Muscle layer of colon (tissue), 2 donors: ENCODE data around the gene AKR1E2.
"Not testable (repeated sequence)": the region's sequence is repeated elsewhere in the genome, so short reads cannot be mapped to it uniquely, and the experiment has no call there.

Experiments
- H3K27ac ChIP-seq: one replicate; pipeline ENCODE4 v1.7.0; 2013; ENCODE audit warnings: low read depth, mild to moderate bottlenecking, low read length, moderate library complexity
- H3K27me3 ChIP-seq, 2 donors: one replicate each; pipeline ENCODE4 v1.7.0; 2013; ENCODE audit warnings: low read length in 2 of 2, mild to moderate bottlenecking in 2 of 2; ENCODE audit not compliant: insufficient read depth in 2 of 2, control insufficient read depth in 1 of 2
- H3K36me3 ChIP-seq: one replicate; pipeline ENCODE4 v1.7.0; 2013; ENCODE audit warnings: mild to moderate bottlenecking, low read length; ENCODE audit not compliant: insufficient read depth
- H3K4me1 ChIP-seq: one replicate; pipeline ENCODE4 v1.7.0; 2013; ENCODE audit warnings: mild to moderate bottlenecking, low read length; ENCODE audit not compliant: insufficient read depth
- H3K4me3 ChIP-seq, 2 donors: one replicate each; pipeline ENCODE4 v1.7.0; 2013; ENCODE audit warnings: low read length in 2 of 2, low read depth in 1 of 2, mild to moderate bottlenecking in 1 of 2, moderate library complexity in 1 of 2
- H3K9ac ChIP-seq: one replicate; pipeline ENCODE4 v1.7.0; 2013; ENCODE audit warnings: low read length
- H3K9me3 ChIP-seq: one replicate; pipeline ENCODE4 v1.7.0; 2013; ENCODE audit warnings: mild to moderate bottlenecking, low read length
- donor health status: abdominal sarcoma.
- donor health status: Adenocarcinoma of cecum.

Gene AKR1E2

DNA sequence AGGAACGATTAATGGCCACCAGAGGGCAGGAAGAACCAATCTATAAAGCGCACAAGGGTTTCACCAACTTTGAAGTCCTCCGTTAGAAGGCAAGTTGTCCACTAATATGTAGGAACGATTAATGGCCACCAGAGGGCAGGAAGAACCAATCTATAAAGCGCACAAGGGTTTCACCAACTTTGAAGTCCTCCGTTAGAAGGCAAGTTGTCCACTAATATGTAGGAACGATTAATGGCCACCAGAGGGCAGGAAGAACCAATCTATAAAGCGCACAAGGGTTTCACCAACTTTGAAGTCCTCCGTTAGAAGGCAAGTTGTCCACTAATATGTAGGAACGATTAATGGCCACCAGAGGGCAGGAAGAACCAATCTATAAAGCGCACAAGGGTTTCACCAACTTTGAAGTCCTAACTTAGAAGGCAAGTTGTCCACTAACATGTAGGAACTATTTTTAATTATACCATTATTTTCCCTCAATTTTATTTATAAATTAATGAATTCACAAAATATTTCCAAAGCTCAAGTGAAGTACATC lies 10.3 kb upstream of the AKR1E2 start:
- H3K9me3 ChIP-seq, H3K27me3 ChIP-seq, H3K36me3 ChIP-seq, H3K9ac ChIP-seq, H3K4me1 ChIP-seq, H3K27ac ChIP-seq, H3K4me3 ChIP-seq: not testable (repeated sequence)

GRCh38 chr10:4816966-4817365 lies 9.0 kb upstream of the AKR1E2 start:
- no peaks in the 10 kb centered on the region for H3K9me3 ChIP-seq
- no peak overlapping the region for H3K27ac ChIP-seq
- H3K4me3 ChIP-seq, result no peak overlapping the region
- H3K4me1 ChIP-seq, result no peaks in the 10 kb centered on the region
- H3K36me3 ChIP-seq, result no peaks in the 10 kb centered on the region
- H3K9ac ChIP-seq, result no peak overlapping the region
- H3K27me3 ChIP-seq, result no peaks in the 10 kb centered on the region

GRCh38 chr10:4819067-4819466 lies 6.9 kb upstream of the AKR1E2 start:
- Histone ChIP-seq H3K4me3 (no peak overlapping the region), H3K27me3 (no peaks in the 10 kb centered on the region), H3K27ac (no peak overlapping the region), H3K9ac (no peak overlapping the region), H3K36me3 (no peaks in the 10 kb centered on the region), H3K4me1 (no peaks in the 10 kb centered on the region), H3K9me3 (no peaks in the 10 kb centered on the region)

DNA sequence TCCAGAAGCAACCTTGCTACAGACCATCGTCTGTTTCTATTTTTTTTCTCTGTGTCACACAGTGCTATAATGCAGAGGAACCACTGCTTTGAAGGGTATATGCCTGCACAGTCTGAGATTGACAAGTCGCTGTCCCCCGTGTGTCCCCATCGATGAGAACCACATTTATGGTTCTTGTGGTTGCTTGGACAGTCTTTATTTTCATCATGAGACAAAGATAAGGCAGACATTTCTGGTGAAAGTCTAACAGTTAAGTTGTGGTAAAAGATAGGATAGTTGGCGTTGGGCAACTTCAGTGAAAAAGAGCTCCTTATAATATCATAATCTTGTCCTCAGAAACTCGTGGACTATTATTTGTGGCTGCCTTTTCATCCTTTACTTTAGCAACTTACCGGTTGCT lies 6.3 kb upstream of the AKR1E2 start:
- no peak overlapping the region for H3K27ac ChIP-seq
- H3K27me3 ChIP-seq, result no peaks in the 10 kb centered on the region
- H3K36me3 ChIP-seq, result no peaks in the 10 kb centered on the region
- no peaks in the 10 kb centered on the region for H3K4me1 ChIP-seq
- H3K9ac ChIP-seq, result no peak overlapping the region
- no peaks in the 10 kb centered on the region for H3K9me3 ChIP-seq
- no peak overlapping the region for H3K4me3 ChIP-seq

DNA sequence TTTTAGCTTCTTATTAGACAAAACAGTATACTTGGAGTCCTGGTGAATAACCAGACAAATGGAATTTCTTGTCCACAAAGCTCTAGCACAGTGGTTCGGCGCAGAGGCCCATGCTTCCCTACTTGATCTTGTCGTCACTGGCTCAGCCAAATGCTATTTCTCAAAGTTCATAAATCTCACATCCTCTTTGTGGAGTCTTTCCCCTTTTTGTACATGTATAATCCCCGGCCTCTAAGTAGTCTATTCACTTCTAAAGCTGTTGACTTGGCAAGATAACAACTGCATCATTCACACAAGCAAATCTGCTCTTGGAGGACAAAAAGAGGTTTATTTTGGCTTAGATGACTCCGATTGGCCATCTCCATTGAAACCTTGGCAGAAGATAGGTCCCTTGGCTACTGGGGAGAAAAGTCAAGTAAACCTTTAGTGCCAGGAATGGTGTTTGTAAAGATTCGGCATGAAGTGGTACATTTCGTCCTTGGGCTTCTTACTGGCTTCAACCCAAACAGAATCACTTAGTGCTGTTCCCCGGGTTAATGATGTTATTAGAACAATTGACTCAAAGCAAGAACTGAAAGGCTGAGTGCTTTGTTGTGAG lies 5.1 kb upstream of the AKR1E2 start:
- H3K36me3 ChIP-seq, result no peaks in the 10 kb centered on the region
- H3K9ac ChIP-seq, result no peak overlapping the region
- H3K4me3 ChIP-seq, result no peak overlapping the region
- no peaks in the 10 kb centered on the region for H3K27me3 ChIP-seq
- no peaks in the 10 kb centered on the region for H3K4me1 ChIP-seq
- H3K9me3 ChIP-seq, result no peaks in the 10 kb centered on the region
- H3K27ac ChIP-seq, result no peak overlapping the region

DNA sequence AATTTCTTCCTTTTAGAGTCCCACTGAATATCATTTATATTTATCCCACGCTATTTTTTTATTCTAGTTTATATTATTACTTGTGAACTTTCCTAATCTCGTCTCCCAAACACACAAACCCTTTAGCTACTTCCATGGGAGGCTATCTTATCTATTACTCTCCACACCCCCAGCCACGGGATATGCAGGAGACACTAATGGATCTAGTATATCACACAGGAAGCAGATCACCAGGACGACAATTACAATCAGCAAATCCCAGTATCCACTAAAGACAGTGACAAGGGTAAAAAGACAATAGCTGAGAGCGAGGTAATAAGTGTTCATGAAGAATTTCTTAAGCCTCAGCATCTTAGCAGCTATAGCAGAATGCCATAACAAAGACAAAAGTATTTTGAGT lies 3.8 kb upstream of the AKR1E2 start:
- H3K9ac ChIP-seq, result no peak overlapping the region
- no peaks in the 10 kb centered on the region for H3K9me3 ChIP-seq
- H3K36me3 ChIP-seq, result no peaks in the 10 kb centered on the region
- H3K4me1 ChIP-seq, result no peaks in the 10 kb centered on the region
- no peaks in the 10 kb centered on the region for H3K27me3 ChIP-seq
- no peak overlapping the region for H3K4me3 ChIP-seq
- H3K27ac ChIP-seq, result no peak overlapping the region

GRCh38 chr10:4824791-4825310 lies 1.2 kb upstream of the AKR1E2 start:
- H3K9me3 ChIP-seq, result no peaks in the 10 kb centered on the region

GRCh38 chr10:4825456-4825867 lies 545 bp upstream of the AKR1E2 start:
- H3K27me3 ChIP-seq, result no peaks in the 10 kb centered on the region
- H3K4me3 ChIP-seq, result peak overlapping the region in 1 of 2 donors; percentile 15
- no peak overlapping the region for H3K27ac ChIP-seq
- no peaks in the 10 kb centered on the region for H3K9me3 ChIP-seq
- no peak overlapping the region for H3K9ac ChIP-seq
- H3K36me3 ChIP-seq, result no peaks in the 10 kb centered on the region
- H3K4me1 ChIP-seq, result no peaks in the 10 kb centered on the region

More at GRCh38 chr10:4824791-4825310, 1.2 kb upstream of the AKR1E2 start:
- Histone ChIP-seq H3K4me1 (no peaks in the 10 kb centered on the region), H3K4me3 (no peak overlapping the region), H3K27me3 (no peaks in the 10 kb centered on the region), H3K9ac (no peak overlapping the region), H3K36me3 (no peaks in the 10 kb centered on the region), H3K27ac (no peak overlapping the region)

GRCh38 chr10:4826792-4827324 lies 851 bp downstream of the AKR1E2 start:
- Histone ChIP-seq H3K27ac (peak overlapping the region; percentile 61), H3K4me1 (no peaks in the 10 kb centered on the region), H3K9me3 (no peaks in the 10 kb centered on the region), H3K9ac (no peak overlapping the region), H3K27me3 (no peaks in the 10 kb centered on the region), H3K36me3 (no peaks in the 10 kb centered on the region), H3K4me3 (peak overlapping the region; percentile 15 to 67)

GRCh38 chr10:4828005-4828404 lies 2.0 kb downstream of the AKR1E2 start:
- Histone ChIP-seq H3K4me1 (no peaks in the 10 kb centered on the region), H3K27ac (no peak overlapping the region), H3K27me3 (no peaks in the 10 kb centered on the region), H3K9ac (no peak overlapping the region), H3K36me3 (peaks cover under 1% of the 10 kb centered on the region), H3K4me3 (no peak overlapping the region), H3K9me3 (no peaks in the 10 kb centered on the region)

DNA sequence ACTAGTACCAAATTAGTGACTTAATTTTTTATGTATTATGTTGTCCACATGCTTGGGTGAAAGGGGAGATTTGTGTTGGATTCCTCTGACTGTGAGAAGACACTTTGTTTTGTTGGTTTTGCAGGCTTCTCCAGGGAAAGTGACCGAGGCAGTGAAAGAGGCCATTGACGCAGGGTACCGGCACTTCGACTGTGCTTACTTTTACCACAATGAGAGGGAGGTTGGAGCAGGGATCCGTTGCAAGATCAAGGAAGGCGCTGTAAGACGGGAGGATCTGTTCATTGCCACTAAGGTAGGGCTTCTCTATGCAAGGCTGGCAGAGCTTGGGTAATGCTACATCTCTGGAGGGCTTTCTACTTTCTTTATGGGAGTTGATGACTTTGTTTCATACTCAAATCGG lies 4.5 kb downstream of the AKR1E2 start:
- no peak overlapping the region for H3K9ac ChIP-seq
- no peaks in the 10 kb centered on the region for H3K9me3 ChIP-seq
- no peaks in the 10 kb centered on the region for H3K27me3 ChIP-seq
- no peak overlapping the region for H3K4me3 ChIP-seq
- peaks cover 5% of the 10 kb centered on the region for H3K36me3 ChIP-seq
- H3K4me1 ChIP-seq, result no peaks in the 10 kb centered on the region
- no peak overlapping the region for H3K27ac ChIP-seq

GRCh38 chr10:4831091-4831490 lies 5.1 kb downstream of the AKR1E2 start:
- H3K9me3 ChIP-seq, result no peaks in the 10 kb centered on the region
- H3K27ac ChIP-seq, result no peak overlapping the region
- no peaks in the 10 kb centered on the region for H3K27me3 ChIP-seq
- no peak overlapping the region for H3K9ac ChIP-seq
- no peak overlapping the region for H3K4me3 ChIP-seq
- peaks cover 6% of the 10 kb centered on the region for H3K36me3 ChIP-seq
- no peaks in the 10 kb centered on the region for H3K4me1 ChIP-seq
